HT1080 (cell line): ENCODE results near the gene HOXA1. TPM values are rescaled to one million over a fixed set of nuclear protein-coding genes. Genes with fewer than 3 reads are reported as not detected.

ENCODE experiments used
- DNase-seq: peaks from one replicate; pipeline ENCODE4 v3.0.0-alpha.2; 2015; ENCODE audit warnings: low read depth
- total RNA-seq: library from RNA; depleted of rRNA; stranded (reverse); fragments of >200 nt; shearing (Covaris generic); gene quantifications from 2 replicates; pipeline ENCODE4 v1.2.3, GENCODE V29; 2014

HOXA1 gene
- total RNA-seq, 1 experiment from 2014 or later, result 1.6 TPM

- DNase-seq, result no peak
Observed at GRCh38 chr7:27094304-27095049, 1.3 kb downstream of the HOXA1 start.

DNA sequence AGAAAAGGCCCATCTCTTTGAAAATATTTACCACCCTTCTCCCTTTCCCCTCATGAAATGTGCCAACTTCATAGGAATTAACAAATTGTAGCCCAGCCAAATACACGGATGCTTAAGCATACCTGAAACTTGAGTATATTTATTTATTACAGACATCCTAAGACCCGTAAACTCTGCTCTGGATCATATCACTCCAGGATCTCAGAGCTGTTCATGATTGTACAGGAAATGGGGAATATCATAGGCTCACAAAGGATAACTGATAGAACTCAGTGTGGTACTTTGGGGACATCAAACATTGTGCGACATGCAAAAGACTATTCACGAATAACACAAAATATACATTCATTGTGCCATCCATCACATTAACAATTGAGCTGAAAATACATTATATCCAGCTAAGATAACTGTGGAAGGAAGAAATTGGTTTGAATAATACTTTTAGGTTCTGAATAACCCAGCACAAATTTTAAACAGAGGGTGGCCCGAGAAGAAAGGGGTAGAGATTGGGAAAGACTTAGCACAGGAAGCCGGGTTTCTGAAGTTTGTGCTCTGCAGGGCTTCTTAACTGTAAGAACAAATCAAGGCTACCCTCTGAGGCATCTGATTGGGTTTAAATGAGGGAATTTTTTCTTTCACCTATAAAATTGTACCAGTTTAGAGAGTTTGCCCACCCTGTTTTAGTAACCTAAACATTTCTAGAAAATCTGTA lies 2.5 kb downstream of the HOXA1 start:
- DNase-seq, result no peak

GRCh38 chr7:27092819-27093110 lies 3.0 kb downstream of the HOXA1 start:
- DNase-seq, result no peak

DNA sequence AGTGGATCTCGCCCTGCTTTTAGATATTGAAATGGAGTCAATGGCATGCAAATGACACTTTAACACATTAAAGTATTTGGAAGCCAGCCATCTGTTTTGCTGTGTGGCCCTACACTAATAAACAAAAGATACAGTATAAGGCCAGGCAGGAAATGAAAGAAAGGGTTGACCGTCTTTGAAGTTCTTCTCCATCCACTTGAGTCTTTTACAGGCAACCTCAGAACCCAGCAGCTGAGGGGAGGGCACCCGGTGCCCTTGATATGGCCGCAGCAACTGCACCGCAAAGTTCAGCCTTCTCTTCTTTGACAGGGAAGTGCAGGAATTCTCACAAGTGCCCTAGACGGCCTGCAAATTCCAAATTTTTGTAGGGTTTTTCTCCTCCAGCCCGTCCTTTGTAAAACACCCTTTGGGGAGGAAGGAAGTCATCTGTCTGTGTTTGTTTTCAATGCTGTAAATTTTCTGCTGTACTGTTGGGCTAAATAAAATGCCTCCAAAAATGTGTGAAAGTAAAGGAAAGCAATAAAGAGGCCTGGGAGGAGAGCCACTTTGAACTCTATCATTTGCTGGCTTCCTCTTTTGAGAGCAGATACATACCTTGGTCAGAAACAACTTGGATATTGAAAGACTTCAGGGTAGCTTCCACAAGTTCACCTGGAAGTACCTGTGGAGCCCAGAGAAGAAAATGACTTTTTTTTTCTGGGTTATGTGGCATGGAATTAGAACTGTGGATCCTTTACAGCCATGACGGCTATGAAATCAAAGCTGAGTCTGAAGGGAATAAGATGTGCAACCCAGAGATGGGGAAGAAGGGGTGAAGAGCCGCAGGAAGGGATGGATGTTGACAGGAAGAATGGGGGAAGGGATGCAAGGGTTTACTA lies 3.6 kb downstream of the HOXA1 start:
- DNase-seq, result no peak

GRCh38 chr7:27091105-27091504 lies 4.7 kb downstream of the HOXA1 start:
- no peak for DNase-seq

DNA sequence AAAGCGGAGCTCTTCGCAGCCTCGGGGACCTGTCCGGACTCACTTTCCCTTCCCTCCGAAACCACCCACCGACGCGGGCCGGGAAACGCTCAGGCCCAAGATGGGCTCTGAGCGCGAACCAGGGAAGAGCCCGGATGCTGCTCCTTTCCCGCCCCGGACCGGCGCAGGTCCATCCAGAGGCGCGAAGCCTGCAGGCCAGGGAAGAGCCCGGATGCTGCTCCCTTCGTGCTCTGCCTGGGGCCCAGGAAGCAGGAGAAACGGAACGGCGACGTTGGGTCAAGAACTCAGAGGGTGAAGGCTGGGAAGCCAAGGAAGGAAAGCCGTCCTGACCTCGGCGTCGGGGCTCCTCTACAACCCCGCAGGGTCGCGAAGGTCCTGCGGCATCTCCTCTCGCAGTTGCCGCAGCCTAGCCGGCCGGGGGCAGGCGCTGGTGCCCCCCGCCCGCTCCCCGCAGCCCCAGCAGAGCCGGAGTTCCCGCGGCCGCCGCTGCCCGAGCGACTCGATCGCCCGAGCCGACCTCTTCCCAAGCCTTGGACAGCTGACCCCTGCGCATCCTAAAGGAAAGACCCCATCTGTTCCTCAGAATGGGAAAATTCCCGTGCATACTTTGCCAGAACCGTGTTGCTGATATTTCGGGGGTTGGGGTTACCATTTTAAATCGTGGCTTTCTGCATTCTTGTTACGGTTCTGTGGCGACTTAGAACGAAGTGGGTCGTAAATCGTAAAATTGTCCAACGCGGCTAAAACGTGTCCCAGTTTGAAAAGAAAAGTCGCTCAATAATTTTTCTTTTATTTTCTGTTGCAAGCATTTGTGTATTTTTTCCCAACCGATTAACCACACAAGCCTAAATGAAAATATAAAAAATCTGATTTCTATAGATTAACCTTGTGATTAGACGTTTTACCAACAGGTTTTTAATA lies 7.5 kb downstream of the HOXA1 start:
- DNase-seq, result no peak

- DNase-seq, result no peak
Observed at GRCh38 chr7:27083646-27084045, 12.2 kb downstream of the HOXA1 start.

- peak; percentile 25 for DNase-seq
Observed at GRCh38 chr7:27082171-27082570, 13.6 kb downstream of the HOXA1 start.

DNA sequence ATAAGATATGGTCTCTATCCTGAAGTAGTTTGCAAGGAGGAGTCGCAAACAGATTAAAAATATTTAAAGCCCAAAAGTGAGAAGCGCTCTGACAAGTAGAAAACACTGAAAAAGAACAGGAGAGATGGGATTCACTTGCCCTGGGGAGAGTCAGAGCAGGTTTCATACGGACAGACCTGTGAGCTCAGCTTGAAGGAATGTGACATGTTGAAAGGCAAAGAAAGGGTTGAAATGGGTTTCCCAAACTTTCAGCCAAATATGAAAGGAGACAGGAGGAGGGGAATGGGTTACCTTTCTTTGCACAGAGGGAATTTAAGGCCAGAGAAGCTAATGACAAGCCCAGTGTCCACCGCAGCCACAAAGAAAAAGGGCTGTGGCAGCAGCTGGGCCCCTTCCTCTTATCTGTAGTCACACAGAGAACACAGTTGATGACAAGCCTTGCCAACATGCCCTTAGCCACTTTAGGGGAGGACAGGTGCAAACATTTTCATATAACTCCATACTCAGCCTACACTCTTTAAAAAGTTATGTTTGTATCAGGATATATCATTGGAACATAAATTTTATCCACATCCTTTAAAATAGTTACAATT lies 14.9 kb downstream of the HOXA1 start:
- peak; percentile 24 for DNase-seq

DNA sequence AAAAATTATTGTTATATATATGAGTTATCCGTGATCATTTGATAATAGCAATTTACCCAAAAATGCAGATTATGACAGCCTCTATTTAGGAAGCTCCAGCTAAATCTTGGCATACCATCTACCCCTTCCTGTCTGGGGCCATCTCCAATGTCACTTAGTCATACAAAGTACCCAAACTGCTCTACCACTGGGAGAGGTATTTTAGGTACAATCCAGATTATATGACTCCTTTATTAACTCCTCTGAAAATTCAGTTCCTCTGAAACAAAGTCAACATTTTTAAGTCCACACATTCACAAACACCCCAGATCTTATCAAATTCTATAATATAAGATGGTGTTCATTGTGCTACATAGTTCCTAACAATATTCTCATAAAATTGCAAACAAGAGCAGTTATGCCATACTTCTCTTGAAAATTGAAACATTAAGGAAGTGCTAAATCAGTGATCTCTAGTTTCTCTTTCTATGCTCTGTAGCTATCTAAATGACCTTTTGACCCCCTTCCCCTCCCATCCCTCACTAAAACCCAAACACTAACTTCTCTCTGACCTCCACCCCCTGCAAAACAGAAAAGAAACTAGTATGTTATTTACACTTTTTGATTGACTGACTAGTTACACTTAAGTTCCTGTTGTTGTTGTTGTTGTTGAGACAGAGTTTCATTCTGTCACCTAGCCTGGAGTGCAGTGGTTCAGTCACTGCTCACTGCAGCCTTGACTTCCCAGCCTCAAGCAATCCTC lies 16.4 kb downstream of the HOXA1 start:
- no peak for DNase-seq

GRCh38 chr7:27078616-27079233 lies 17.1 kb downstream of the HOXA1 start:
- peak; percentile 28 for DNase-seq

DNA sequence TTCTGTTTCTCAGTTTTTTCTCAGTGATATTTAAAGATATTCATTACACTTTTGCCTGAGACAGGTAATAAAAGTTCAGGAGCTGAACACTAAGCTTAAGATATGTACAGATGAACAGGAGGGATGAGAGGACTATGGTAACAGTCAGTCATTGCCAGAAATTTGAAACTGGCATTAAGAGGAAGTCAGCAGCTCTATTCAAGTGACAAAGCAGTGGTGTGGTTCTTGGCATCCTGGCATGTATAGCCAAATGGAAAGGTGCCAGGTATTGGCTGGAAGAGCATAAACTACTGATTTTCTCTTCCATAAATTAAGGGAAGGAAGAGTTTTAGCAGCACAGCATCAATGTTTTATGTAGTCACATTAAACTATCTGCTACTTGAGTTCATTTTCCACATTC lies 22.7 kb downstream of the HOXA1 start:
- peak; percentile 37 for DNase-seq

DNA sequence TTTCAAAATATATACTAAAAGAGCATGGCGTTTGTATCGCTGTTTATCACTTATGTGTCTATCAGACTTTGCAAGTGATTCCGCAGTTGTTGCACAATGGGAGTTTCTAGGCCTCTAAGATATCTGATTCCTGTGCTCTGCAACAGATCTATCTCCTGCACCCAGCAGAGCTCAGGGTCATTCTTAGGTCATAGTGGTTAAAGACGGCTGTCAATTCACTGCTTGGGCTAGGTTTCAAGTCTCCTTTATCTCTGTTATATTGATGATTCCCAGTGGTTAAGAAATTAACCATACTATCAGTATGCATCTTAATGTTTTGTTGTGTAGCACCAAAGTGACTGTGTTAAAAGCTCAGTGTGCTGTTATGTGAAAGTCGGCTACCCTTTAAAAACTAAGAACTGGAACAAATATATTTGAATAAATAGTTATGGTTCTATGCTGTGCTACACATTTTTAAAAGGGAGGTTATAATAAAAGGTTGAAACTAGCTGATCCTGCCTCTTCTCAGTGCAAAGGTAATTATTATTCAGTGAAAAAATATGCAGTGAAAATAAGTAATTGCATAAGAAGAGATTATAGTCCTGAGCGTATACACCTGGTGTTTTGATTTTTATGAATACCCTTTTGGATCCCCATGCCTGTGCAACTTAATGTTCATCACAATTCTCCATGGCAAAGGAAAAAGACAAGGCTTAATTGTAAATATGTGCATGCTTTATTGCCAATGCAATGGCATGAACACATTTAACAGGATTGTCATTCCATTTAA lies 24.0 kb downstream of the HOXA1 start:
- DNase-seq, result no peak

DNA sequence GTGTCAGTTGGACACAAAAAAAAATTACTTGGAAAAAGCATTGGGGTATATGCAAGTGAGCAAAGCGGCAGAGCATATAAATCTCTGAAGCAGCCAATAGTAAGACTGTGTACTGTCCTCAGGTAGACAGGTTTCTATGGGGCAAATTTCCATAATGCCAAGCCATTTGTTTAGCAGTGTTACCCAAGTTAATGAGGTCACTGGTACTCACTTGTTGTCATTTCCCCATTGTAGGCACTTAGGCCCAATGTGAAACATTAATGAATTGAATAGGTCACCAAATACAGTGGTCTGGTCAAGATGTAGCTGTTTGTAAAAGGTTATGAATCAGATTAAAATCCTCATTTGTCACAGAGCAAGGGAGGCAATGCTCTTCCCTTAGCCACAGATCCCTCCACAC lies 27.5 kb downstream of the HOXA1 start:
- DNase-seq, result no peak

GRCh38 chr7:27066148-27066547 lies 29.7 kb downstream of the HOXA1 start:
- peak; percentile 21 for DNase-seq

DNA sequence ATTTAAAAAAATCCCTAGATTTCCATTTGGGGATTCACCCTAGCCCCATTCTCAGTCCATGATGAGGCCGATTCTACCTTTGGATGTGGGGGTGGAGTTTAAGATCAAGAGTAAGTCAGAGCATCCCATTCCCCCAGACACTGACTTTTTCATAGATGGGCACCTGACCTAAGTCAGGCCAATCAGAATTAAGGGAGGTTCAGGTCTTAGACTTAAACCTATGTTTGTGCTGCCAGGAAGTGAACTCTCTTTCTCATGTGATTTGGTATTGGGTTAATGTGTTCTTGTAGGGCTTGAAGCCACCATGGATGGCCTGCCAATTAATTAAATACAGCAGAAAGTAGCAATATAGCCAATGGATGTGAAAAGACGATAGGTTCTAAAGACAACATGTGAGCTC lies 30.1 kb downstream of the HOXA1 start:
- no peak for DNase-seq

DNA sequence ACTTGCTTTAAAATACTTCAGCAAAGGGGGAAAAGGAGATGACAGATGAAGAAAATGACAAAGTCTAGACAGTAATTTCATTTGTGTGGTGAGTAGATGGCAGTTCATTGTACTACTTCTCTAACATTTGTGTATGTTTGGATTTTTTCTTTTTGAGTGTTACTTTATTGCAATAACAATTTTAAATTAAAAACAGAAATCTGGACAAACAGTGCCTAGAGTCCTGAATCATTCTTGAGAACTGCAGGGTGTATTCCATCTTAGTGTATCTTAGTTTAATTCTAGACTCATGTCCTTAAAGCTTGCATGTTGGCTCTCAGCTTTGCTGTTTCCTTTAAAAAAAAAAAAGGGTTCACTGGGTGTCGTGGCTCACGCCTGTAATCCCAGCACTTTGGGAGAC lies 31.1 kb downstream of the HOXA1 start:
- DNase-seq, result no peak

- DNase-seq, result no peak
Observed at GRCh38 chr7:27064159-27064558, 31.6 kb downstream of the HOXA1 start.

- no peak for DNase-seq
Observed at GRCh38 chr7:27062946-27063345, 32.9 kb downstream of the HOXA1 start.
